ENCODE measurements around the gene ALDH1L1. TPM values are rescaled to one million over a fixed set of nuclear protein-coding genes. Genes with fewer than 3 reads are reported as not detected.

Gene ALDH1L1
- total and polyA plus RNA-seq, 2 experiments from 2014 or later: 1.0 to 1.3 TPM

GRCh38 chr3:126107957-126108675 lies 72.3 kb downstream of the ALDH1L1 start:
- no peaks in the 10 kb centered on the region for H3K36me3 ChIP-seq (ENCODE audit: insufficient read depth)
- H3K27me3 ChIP-seq (ENCODE audit: insufficient read depth): no peaks in the 10 kb centered on the region
- Mint-ChIP-seq H3K4me3 (no peak overlapping the region), H3K27ac (no peak overlapping the region), H3K36me3 (ENCODE audit: low read depth) (no peaks in the 10 kb centered on the region), H3K9me3 (peaks cover 3% of the 10 kb centered on the region; the same call in 1 of the 3 replicates), H3K4me1 (no peaks in the 10 kb centered on the region), H3K27me3 (ENCODE audit: insufficient read depth, low read depth, poor library complexity) (peaks cover 2% of the 10 kb centered on the region)
- H3K4me2 ChIP-seq: no peak overlapping the region
- ATAC-seq: no peak
- no peaks in the 10 kb centered on the region for H3K4me1 ChIP-seq (ENCODE audit: insufficient read depth)
- H3K9me2 ChIP-seq (ENCODE audit: insufficient read depth): no peaks in the 10 kb centered on the region
- no peak overlapping the region for H2AFZ ChIP-seq
- no peak overlapping the region for H3K27ac ChIP-seq (ENCODE audit: low read depth)
- DNase-seq (ENCODE audit: low spot score): no peak
- TF ChIP-seq, protein P1, sequence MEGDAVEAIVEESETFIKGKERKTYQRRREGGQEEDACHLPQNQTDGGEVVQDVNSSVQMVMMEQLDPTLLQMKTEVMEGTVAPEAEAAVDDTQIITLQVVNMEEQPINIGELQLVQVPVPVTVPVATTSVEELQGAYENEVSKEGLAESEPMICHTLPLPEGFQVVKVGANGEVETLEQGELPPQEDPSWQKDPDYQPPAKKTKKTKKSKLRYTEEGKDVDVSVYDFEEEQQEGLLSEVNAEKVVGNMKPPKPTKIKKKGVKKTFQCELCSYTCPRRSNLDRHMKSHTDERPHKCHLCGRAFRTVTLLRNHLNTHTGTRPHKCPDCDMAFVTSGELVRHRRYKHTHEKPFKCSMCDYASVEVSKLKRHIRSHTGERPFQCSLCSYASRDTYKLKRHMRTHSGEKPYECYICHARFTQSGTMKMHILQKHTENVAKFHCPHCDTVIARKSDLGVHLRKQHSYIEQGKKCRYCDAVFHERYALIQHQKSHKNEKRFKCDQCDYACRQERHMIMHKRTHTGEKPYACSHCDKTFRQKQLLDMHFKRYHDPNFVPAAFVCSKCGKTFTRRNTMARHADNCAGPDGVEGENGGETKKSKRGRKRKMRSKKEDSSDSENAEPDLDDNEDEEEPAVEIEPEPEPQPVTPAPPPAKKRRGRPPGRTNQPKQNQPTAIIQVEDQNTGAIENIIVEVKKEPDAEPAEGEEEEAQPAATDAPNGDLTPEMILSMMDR (conservative IDR thresholded peaks at IDR 0.05; ENCODE audit: low read depth in 2 of 2): no peak
- TF ChIP-seq NANOG (IDR thresholded peaks at IDR 0.05; ENCODE audit: borderline replicate concordance): no peak
- TF ChIP-seq ZNF331 (CRISPR knock-in tag; IDR thresholded peaks at IDR 0.05; ENCODE audit: low read depth): no peak
- no peak for TF ChIP-seq REST (IDR thresholded peaks at IDR 0.05; ENCODE audit: unreplicated experiment)
- TF ChIP-seq EZH2 (IDR thresholded peaks at IDR 0.05; ENCODE audit: low read depth, unreplicated experiment): no peak
- no peak for TF ChIP-seq POLR2AphosphoS5 (IDR thresholded peaks at IDR 0.05; ENCODE audit: low read depth)
- TF ChIP-seq JUNB (IDR thresholded peaks at IDR 0.05; ENCODE audit: unreplicated experiment): no peak
- no peak for TF ChIP-seq STAT1 (IDR thresholded peaks at IDR 0.05; ENCODE audit: unreplicated experiment)
- no peak for TF ChIP-seq ZNF114 (CRISPR knock-in tag; IDR thresholded peaks at IDR 0.05)
- TF ChIP-seq CREB1 (CRISPR knock-in tag; IDR thresholded peaks at IDR 0.05; ENCODE audit: low read depth): no peak
- no peak for TF ChIP-seq ZNF462 (CRISPR knock-in tag; IDR thresholded peaks at IDR 0.05)
- no peak for TF ChIP-seq EZH2phosphoT487 (IDR thresholded peaks at IDR 0.05; ENCODE audit: unreplicated experiment)
- TF ChIP-seq, protein P2, sequence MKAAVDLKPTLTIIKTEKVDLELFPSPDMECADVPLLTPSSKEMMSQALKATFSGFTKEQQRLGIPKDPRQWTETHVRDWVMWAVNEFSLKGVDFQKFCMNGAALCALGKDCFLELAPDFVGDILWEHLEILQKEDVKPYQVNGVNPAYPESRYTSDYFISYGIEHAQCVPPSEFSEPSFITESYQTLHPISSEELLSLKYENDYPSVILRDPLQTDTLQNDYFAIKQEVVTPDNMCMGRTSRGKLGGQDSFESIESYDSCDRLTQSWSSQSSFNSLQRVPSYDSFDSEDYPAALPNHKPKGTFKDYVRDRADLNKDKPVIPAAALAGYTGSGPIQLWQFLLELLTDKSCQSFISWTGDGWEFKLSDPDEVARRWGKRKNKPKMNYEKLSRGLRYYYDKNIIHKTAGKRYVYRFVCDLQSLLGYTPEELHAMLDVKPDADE (IDR thresholded peaks at IDR 0.05): no peak
- no peak overlapping the region for H3K4me3 ChIP-seq
- no peaks in the 10 kb centered on the region for H4K20me1 ChIP-seq (replicated peaks; ENCODE audit: insufficient read depth)
- H3K79me2 ChIP-seq (replicated peaks; ENCODE audit: insufficient read depth): no peaks in the 10 kb centered on the region
- no peaks in the 10 kb centered on the region for H3F3A ChIP-seq (replicated peaks; ENCODE audit: low read depth)
